IgD-negative memory B cell (primary cell): ENCODE results near the gene FCRL5. TPM values are rescaled to one million over a fixed set of nuclear protein-coding genes. Genes with fewer than 3 reads are reported as not detected.
"Not testable (repeated sequence)": the region's sequence is repeated elsewhere in the genome, so short reads cannot be mapped to it uniquely, and the experiment has no call there.

Experiments used
- H3K27ac Mint-ChIP-seq, 3 donors: one replicate each; pipeline ENCODE4 v1.8.0; 2020 to 2022; ENCODE audit warnings: mild to moderate bottlenecking in 3 of 3, mixed read lengths in 3 of 3, moderate library complexity in 1 of 3
- H3K27me3 Mint-ChIP-seq: one replicate; pipeline ENCODE4 v1.8.0; 2021; ENCODE audit warnings: mixed read lengths
- H3K36me3 Mint-ChIP-seq: one replicate; pipeline ENCODE4 v1.8.0; 2020; ENCODE audit warnings: mild to moderate bottlenecking, mixed read lengths
- H3K4me1 Mint-ChIP-seq, 3 donors: one replicate each; pipeline ENCODE4 v1.8.0; 2020 to 2022; ENCODE audit warnings: mixed read lengths in 3 of 3, mild to moderate bottlenecking in 1 of 3
- H3K4me3 Mint-ChIP-seq, 4 donors: one replicate each; pipeline ENCODE4 v1.8.0; 2020 to 2022; ENCODE audit warnings: mild to moderate bottlenecking in 4 of 4, mixed read lengths in 4 of 4, moderate library complexity in 3 of 4
- H3K9me3 Mint-ChIP-seq, 3 donors: one replicate each; pipeline ENCODE4 v1.8.0; 2020 to 2021; ENCODE audit warnings: mixed read lengths in 3 of 3, mild to moderate bottlenecking in 1 of 3
- polyA plus RNA-seq: library from polyadenylated mRNA; unstranded; fragments of 300-500 nt; fragmentation: Illumina TruSeq; gene quantifications from one replicate; pipeline ENCODE4 v1.2.3, GENCODE V29; 2021

The FCRL5 gene
- polyA plus RNA-seq, 1 donor from 2014 or later = 26.5 TPM

DNA sequence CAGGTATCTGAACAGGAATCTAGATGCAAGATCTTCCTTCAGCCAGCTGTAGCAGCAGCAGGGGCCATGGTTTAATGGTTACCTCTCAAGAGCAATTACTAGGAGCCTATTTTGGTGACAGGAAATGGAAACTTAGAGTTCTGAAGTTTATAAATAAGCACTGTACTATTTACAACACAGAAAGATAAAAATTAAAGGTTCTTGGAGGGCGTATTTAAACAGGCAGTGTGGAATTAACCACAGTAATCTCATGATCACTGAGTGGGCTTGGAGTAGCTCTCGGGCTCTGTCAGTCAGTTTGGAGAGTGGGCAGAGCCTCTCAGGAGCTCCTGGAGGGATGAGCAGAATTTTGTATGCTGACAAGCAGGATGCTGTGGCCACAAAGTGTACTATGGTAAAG, 10.2 kb upstream of the FCRL5 start:
- H3K4me3 Mint-ChIP-seq = peak overlapping the region; percentile 51 to 86 (median 80)
- H3K4me1 Mint-ChIP-seq = peaks cover 57 to 64% (median 57%) of the 10 kb centered on the region in 3 donors

DNA sequence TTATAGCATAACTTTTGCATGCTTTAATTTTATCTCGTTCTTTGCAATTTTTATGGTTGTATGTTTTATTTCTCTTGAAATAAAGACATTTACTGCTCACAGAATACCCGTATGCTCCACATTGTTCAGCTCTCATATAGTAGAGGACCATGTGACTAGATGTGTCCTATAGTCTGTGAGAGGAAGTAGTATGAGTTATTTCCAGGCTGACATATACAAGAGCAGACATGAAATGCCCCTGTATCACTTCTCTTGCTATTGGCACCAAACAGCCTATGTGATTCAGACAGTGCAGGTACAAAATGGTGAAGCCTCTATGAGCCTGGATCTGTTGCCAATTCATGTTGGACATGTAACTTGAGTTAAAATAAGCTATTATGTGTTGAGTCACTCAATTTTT, 5.8 kb upstream of the FCRL5 start:
- Mint-ChIP-seq H3K27me3 (no peaks in the 10 kb centered on the region), H3K4me1 (peaks cover 29 to 38% (median 29%) of the 10 kb centered on the region in 3 donors), H3K9me3 (no peaks in the 10 kb centered on the region), H3K36me3 (no peaks in the 10 kb centered on the region), H3K4me3 (no peak overlapping the region), H3K27ac (no peak overlapping the region)

More for the DNA sequence above, 10.2 kb upstream of the FCRL5 start:
- Mint-ChIP-seq H3K27me3 (no peaks in the 10 kb centered on the region), H3K9me3 (no peaks in the 10 kb centered on the region), H3K27ac (peak overlapping the region in 2 of 3 donors; percentile 56 to 85), H3K36me3 (peaks cover under 1% of the 10 kb centered on the region)

DNA sequence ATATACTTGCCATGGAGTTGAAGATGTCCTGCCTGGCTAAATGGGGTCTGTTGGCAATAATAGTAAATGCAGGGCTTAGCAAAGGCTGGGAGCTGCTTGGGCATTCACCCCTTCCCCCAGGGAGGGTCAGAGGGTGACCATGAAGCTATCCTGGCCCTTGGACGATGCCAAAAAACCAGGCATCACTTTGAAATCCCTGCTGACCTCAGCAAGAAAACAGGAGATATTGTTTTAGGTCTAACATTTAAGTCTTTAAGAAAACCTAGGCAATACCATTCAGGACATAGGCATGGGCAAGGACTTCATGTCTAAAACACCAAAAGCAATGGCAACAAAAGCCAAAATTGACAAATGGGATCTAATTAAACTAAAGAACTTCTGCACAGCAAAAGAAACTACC, 4.2 kb downstream of the FCRL5 start:
- H3K9me3 Mint-ChIP-seq, H3K36me3 Mint-ChIP-seq, H3K27me3 Mint-ChIP-seq, H3K4me3 Mint-ChIP-seq, H3K27ac Mint-ChIP-seq: not testable (repeated sequence)
- peaks cover 24 to 40% (median 31%) of the 10 kb centered on the region in 3 donors for H3K4me1 Mint-ChIP-seq

DNA sequence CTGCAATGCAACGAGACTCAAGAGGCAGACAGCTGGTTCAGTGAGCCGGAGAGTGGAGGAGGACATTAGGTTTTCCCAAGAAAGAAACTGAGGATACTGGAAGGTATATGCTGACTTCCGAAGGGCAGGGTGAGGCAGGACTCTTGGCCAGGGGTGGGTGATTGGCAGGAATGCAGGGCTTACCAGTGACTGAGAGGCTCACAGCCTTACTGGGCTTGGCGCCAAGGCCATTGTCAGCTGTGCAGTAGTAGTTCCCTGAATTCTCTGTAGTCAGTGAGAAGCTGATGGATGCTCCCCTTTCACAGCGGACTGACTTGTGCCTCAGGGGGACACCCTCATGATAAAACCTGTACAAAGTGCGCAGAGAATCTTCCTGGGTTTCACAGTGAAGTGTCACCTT, 9.6 kb downstream of the FCRL5 start:
- H3K4me1 Mint-ChIP-seq = peaks cover 18 to 35% (median 24%) of the 10 kb centered on the region in 3 donors
- no peaks in the 10 kb centered on the region for H3K9me3 Mint-ChIP-seq
- H3K27me3 Mint-ChIP-seq = peaks cover 1% of the 10 kb centered on the region
- peak overlapping the region in 1 of 3 donors; percentile 21 for H3K27ac Mint-ChIP-seq
- peaks cover 5% of the 10 kb centered on the region for H3K36me3 Mint-ChIP-seq
- H3K4me3 Mint-ChIP-seq = no peak overlapping the region

DNA sequence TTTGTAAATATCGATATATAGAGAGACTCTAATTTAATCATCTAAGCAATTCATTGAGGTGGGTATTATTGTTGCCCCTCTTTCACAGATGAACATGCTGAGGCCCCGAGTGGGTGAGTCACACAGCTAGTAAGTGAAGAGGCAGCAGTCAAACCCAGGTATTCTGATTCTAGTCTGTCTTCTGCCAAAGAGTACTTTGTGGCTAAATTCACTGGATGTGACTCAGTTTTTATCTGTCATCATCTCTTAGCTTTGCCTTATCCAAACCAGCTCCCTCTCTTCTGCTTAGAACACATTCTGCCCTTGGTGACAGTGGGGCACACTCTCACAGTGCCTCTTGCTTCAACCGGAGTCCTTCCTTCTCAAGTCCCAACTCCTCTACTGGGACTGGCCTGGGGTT, 11.5 kb downstream of the FCRL5 start:
- Mint-ChIP-seq H3K27me3 (peaks cover 1% of the 10 kb centered on the region), H3K36me3 (peaks cover 5% of the 10 kb centered on the region), H3K4me3 (peak overlapping the region in 2 of 4 donors; percentile 58 to 71), H3K27ac (no peak overlapping the region), H3K4me1 (peaks cover 19 to 31% (median 24%) of the 10 kb centered on the region in 3 donors), H3K9me3 (no peaks in the 10 kb centered on the region)

DNA sequence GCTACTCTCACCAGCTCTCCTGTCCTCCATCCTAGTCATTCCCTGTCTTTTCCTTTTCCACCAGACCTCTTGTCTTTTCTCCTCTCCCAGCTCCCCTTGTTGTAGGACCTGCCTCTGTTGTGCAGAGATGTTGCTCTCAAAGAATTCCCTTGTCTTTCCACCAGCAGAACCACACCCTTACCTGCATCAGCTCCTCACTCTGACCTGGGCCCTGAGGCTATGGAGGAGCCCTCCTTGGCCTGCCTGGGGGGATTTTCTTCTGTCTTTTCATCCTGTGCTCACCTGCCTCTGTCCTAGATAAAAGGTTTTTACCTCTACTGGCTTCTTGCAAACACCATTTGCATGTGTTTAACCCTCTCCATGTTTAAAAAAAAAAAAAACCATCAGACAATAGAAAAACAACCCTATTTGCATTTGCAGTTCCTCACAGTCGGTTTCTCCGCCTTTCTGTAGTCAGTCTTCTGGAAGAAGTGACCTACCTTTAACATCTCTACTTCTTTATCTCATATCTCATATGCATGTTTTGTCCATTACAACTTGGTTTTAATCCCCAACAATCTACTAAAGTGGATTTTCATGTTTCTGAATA, 12.1 kb downstream of the FCRL5 start:
- Mint-ChIP-seq H3K36me3 (peaks cover 5% of the 10 kb centered on the region), H3K27ac (peak overlapping the region in 1 of 3 donors; percentile 63), H3K4me3 (peak overlapping the region in 2 of 4 donors; percentile 67 to 79), H3K4me1 (peaks cover 19 to 31% (median 23%) of the 10 kb centered on the region in 3 donors), H3K27me3 (peaks cover 1% of the 10 kb centered on the region), H3K9me3 (no peaks in the 10 kb centered on the region)

DNA sequence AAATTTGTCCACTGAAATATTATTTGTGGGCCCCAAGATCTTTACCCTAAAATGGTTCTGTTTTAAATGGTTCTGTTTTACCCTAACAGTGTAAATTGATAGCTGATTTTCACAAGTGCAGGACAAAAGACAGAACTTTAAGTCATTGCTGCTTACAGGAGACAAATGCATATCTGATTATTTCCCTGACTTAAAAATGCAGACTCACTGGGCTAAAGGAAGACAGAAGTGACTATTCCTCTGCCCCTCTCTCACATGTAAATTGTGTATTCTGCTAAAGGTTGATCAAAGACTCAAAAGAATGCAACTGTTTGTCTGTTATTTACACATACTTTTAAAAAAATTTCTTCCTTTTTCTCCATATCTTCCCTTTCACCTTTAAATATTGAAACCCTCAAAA, 12.7 kb downstream of the FCRL5 start:
- Mint-ChIP-seq H3K4me3 (no peak overlapping the region), H3K9me3 (no peaks in the 10 kb centered on the region), H3K27ac (no peak overlapping the region), H3K4me1 (peaks cover 19 to 31% (median 23%) of the 10 kb centered on the region in 3 donors), H3K27me3 (peaks cover 1% of the 10 kb centered on the region), H3K36me3 (peaks cover 5% of the 10 kb centered on the region)

DNA sequence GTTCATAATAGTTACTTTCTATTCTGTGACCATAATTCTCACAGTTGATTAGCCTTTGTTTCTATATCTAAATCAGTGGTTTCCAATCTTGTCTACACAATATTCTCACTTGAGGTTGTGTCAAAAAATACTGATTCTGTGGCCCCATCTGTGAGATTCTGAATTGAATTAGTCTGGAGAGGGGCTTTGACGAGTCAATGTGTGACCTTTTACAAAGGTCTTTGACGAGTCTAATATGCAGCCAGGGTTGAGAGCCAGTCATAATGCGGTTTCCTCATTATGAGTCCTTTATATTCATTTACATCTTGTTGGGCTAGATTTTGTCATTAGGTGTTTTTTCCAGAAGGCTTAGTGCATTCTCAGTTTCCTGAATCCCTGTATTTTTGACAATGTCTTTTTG, 19.7 kb downstream of the FCRL5 start:
- H3K27me3 Mint-ChIP-seq = peaks cover 1% of the 10 kb centered on the region
- no peak overlapping the region for H3K27ac Mint-ChIP-seq

DNA sequence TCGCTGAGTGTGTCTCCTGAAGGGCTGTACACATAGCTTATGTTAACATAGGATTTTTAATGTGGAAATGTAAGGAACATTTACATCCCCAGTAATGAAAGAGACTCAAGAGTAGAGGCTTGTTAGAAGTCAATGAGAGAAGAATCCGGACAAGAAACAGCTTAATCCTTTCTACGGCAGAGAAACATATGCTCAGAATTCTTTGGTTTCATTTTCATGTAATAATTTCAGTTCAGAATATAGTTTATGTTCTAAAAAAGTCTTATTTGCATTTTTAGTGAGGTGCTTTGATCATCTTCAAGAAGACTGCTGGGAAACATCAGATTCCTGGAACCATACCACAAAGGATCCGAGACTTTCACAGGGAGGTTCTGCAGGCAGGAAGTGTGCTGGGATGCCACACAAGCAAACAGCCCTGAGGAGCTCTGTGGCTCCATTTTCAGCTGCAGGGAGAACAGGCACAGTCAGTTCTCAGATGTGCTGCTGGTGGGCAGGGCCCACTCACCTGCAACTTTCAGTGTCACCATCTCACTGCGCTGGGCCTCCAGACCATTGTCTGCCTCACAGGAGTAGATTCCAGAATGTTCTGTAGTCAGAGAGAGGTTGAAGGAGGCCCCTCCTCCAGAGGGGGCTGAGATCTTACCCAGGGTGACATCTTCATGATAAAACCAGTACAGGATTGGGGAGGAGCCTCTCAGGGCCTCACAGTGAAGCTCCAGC, 28.4 kb downstream of the FCRL5 start:
- peaks cover 7 to 17% (median 17%) of the 10 kb centered on the region in 3 donors for H3K4me1 Mint-ChIP-seq
- H3K27me3 Mint-ChIP-seq = no peaks in the 10 kb centered on the region
- no peaks in the 10 kb centered on the region for H3K9me3 Mint-ChIP-seq
- H3K4me3 Mint-ChIP-seq = peak overlapping the region in 3 of 4 donors; percentile 46 to 88 (median 75)
- H3K36me3 Mint-ChIP-seq = peaks cover 9% of the 10 kb centered on the region
- H3K27ac Mint-ChIP-seq = peak overlapping the region in 2 of 3 donors; percentile 72 to 91

More for the DNA sequence above, 19.7 kb downstream of the FCRL5 start:
- Mint-ChIP-seq H3K36me3 (peaks cover 18% of the 10 kb centered on the region), H3K4me3 (peak overlapping the region in 1 of 4 donors; percentile 38), H3K4me1 (peaks cover 12 to 16% (median 13%) of the 10 kb centered on the region in 3 donors), H3K9me3 (no peaks in the 10 kb centered on the region)

DNA sequence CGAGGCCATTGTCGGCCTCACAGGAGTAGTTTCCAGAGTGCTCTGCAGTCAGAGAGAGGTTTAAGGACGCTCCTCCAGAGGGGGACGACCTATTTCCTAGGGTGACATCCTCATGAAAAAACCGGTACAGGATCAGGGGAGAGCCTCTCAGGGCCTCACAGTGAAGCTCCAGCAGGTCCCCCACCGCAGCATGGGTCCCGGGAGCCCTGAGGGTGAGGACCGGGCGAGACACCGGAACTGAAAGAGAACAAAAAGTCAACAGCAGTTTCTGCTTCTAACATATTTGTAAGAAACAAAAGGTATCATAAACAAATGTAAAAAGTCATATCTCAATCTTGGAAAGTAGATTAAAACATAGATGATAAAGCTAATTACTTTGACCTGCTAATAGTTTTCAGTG, 31.3 kb downstream of the FCRL5 start:
- H3K4me1 Mint-ChIP-seq = peaks cover 15 to 19% (median 17%) of the 10 kb centered on the region in 3 donors
- no peaks in the 10 kb centered on the region for H3K9me3 Mint-ChIP-seq
- peaks cover 12% of the 10 kb centered on the region for H3K36me3 Mint-ChIP-seq
- H3K27me3 Mint-ChIP-seq = no peaks in the 10 kb centered on the region
- no peak overlapping the region for H3K27ac Mint-ChIP-seq
- no peak overlapping the region for H3K4me3 Mint-ChIP-seq

DNA sequence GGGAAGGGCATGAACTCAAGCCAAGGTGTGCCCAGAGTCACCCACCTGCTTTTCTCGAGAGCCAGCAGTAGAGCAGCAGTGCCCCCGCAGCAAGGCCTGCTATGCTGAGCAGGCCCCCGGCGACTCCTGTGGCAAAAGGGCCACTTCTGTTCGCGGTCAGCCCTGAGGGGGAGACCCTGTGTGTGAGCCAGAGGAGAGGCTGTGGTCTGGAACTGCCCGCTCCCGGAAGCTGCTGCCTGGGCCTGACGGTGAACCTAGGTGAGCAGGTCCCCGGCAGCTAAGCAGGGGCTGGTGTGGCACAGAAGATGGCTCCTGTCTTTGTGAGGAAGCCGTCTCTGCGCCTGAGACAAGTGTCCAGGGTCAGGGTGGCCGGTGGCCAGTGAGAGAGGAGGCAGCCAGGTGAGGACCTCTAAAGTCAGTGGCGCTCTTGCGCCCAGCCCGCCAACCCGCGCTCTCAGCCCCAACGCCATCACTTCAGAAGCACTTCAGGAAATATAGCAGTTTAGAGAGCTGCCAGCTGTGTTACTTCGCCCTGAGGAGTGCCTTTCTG, 31.9 kb downstream of the FCRL5 start:
- no peaks in the 10 kb centered on the region for H3K9me3 Mint-ChIP-seq
- H3K4me3 Mint-ChIP-seq = no peak overlapping the region
- H3K27me3 Mint-ChIP-seq = no peaks in the 10 kb centered on the region
- peaks cover 12% of the 10 kb centered on the region for H3K36me3 Mint-ChIP-seq
- peak overlapping the region in 1 of 3 donors; percentile 16 for H3K27ac Mint-ChIP-seq
- H3K4me1 Mint-ChIP-seq = peaks cover 16 to 19% (median 17%) of the 10 kb centered on the region in 3 donors

DNA sequence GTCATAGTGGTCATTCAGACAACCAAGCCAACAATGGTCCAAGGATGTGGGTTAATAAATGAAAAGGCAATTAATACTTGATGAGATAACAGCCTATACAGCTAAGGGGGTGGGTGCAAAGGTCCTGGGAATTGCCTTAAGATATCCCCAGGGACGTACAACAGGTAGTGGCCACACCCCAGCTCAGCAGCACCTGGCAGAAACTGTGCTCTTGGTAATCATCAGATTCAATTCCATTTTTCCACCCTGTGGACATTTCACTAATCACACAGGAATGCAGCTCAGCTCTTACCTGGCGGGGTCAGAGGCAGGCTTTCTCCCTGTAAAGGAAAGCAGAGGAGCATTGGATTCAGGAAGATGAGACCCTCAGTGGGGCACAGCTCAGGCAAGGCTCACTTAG, 32.9 kb downstream of the FCRL5 start:
- no peaks in the 10 kb centered on the region for H3K9me3 Mint-ChIP-seq
- H3K4me3 Mint-ChIP-seq = no peak overlapping the region
- no peaks in the 10 kb centered on the region for H3K27me3 Mint-ChIP-seq
- H3K36me3 Mint-ChIP-seq = peaks cover 12% of the 10 kb centered on the region
- H3K27ac Mint-ChIP-seq = peak overlapping the region in 1 of 3 donors; percentile 16
- peaks cover 14 to 16% (median 16%) of the 10 kb centered on the region in 3 donors for H3K4me1 Mint-ChIP-seq

DNA sequence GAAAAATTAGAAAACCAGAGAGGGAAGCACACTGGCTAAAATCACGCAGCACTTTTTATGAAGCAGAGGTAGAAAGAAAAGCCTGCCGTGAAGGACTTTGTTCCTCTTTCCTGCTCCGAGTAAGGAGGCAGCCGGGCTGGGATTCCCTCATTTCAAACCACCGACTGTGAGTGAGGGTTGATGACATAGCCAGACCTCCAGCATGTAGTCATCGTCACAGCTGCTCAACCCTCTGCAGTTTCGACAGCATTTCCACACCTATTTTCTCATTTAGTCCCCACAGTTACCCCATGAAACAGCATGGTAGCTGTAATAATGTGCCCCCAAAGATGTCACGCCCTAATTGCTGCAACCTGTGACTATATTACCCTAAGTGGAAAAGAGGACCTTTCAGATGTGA, 35.3 kb downstream of the FCRL5 start:
- Mint-ChIP-seq H3K36me3 (peaks cover 9% of the 10 kb centered on the region), H3K4me1 (peaks cover 14 to 23% (median 18%) of the 10 kb centered on the region in 3 donors), H3K27me3 (no peaks in the 10 kb centered on the region), H3K27ac (no peak overlapping the region), H3K4me3 (no peak overlapping the region), H3K9me3 (no peaks in the 10 kb centered on the region)

DNA sequence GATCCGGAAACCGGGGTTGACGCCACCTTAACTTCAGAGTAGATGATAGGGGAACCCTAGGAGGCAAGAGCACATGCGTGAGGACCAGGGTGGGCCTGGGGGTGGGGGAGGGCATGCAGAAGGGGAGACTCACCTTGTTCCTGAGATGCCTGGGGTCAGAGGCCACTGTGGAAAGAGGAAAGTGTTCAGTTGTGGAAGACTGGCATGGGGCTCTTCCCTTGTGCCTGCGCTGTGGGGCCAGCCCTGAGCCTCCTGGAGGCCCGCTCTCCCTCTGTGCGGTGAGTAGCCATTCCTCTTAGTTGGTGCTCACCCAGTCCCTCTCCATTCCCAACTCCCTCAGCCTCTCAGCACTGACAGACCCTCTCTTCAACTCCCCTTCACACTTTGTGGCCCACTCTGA, 36.6 kb downstream of the FCRL5 start:
- Mint-ChIP-seq H3K27me3 (no peaks in the 10 kb centered on the region), H3K27ac (no peak overlapping the region), H3K36me3 (peaks cover 9% of the 10 kb centered on the region), H3K4me3 (no peak overlapping the region), H3K4me1 (peaks cover 27 to 35% (median 30%) of the 10 kb centered on the region in 3 donors), H3K9me3 (no peaks in the 10 kb centered on the region)

DNA sequence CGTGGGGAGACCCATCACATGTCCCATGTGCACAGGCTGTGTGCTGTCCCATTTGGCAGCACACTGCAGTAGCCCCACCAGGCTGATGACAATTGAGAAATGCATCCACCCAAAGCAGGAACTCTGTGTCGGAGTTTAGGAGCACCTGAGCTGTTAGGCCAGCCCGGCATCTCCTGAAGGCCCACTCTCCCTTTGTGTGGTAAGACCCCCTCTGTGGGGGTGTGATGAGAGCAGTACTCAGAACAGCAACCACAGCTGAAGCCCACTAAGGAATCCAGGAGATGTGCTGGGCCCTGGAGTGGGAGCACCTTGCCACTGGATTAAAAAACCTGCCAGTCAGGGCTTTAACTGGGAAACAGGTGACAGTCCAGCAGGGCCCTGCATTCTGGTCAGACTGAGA, 37.2 kb downstream of the FCRL5 start:
- Mint-ChIP-seq H3K27ac (no peak overlapping the region), H3K36me3 (peaks cover 9% of the 10 kb centered on the region), H3K27me3 (no peaks in the 10 kb centered on the region), H3K9me3 (no peaks in the 10 kb centered on the region), H3K4me1 (peaks cover 33 to 41% (median 36%) of the 10 kb centered on the region in 3 donors), H3K4me3 (no peak overlapping the region)
